ENCODE results near the gene PRICKLE1. TPM values are rescaled to one million over a fixed set of nuclear protein-coding genes. Genes with fewer than 3 reads are reported as not detected.

The PRICKLE1 gene
- total RNA-seq, 1 donor from 2014 or later: 53.5 TPM

- peak overlapping the region; percentile 94 for H3K27ac Mint-ChIP-seq
- DNase-seq (ENCODE audit: low spot score, unreplicated experiment): no peak
- no peaks in the 10 kb centered on the region for H3K9me3 Mint-ChIP-seq (ENCODE audit: low read depth)
- no peaks in the 10 kb centered on the region for H3K27me3 Mint-ChIP-seq
- H3K36me3 Mint-ChIP-seq (ENCODE audit: insufficient read depth): no peaks in the 10 kb centered on the region
- peak overlapping the region; percentile 88 for H3K4me3 Mint-ChIP-seq (ENCODE audit: low read depth)
- peaks cover 32% of the 10 kb centered on the region for H3K4me1 Mint-ChIP-seq (ENCODE audit: low read depth)
- TF ChIP-seq, protein P1, sequence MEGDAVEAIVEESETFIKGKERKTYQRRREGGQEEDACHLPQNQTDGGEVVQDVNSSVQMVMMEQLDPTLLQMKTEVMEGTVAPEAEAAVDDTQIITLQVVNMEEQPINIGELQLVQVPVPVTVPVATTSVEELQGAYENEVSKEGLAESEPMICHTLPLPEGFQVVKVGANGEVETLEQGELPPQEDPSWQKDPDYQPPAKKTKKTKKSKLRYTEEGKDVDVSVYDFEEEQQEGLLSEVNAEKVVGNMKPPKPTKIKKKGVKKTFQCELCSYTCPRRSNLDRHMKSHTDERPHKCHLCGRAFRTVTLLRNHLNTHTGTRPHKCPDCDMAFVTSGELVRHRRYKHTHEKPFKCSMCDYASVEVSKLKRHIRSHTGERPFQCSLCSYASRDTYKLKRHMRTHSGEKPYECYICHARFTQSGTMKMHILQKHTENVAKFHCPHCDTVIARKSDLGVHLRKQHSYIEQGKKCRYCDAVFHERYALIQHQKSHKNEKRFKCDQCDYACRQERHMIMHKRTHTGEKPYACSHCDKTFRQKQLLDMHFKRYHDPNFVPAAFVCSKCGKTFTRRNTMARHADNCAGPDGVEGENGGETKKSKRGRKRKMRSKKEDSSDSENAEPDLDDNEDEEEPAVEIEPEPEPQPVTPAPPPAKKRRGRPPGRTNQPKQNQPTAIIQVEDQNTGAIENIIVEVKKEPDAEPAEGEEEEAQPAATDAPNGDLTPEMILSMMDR (IDR thresholded peaks at IDR 0.05; ENCODE audit: unreplicated experiment): no peak
Observed at GRCh38 chr12:42590330-42590934, 886 bp upstream of the PRICKLE1 start.

GRCh38 chr12:42588524-42589464, 752 bp downstream of the PRICKLE1 start:
- H3K27me3 Mint-ChIP-seq: no peaks in the 10 kb centered on the region
- peaks cover 2% of the 10 kb centered on the region for H3K36me3 Mint-ChIP-seq (ENCODE audit: insufficient read depth)
- H3K4me3 Mint-ChIP-seq (ENCODE audit: low read depth): peak overlapping the region; percentile 82
- H3K27ac Mint-ChIP-seq: peak overlapping the region; percentile 94
- DNase-seq (ENCODE audit: low spot score, unreplicated experiment): peak; percentile 60
- H3K9me3 Mint-ChIP-seq (ENCODE audit: low read depth): no peaks in the 10 kb centered on the region
- peaks cover 32% of the 10 kb centered on the region for H3K4me1 Mint-ChIP-seq (ENCODE audit: low read depth)
- TF ChIP-seq, protein P1 (IDR thresholded peaks at IDR 0.05; ENCODE audit: unreplicated experiment): peak; percentile 60

- Mint-ChIP-seq H3K9me3 (ENCODE audit: low read depth) (no peaks in the 10 kb centered on the region), H3K36me3 (ENCODE audit: insufficient read depth) (peaks cover 2% of the 10 kb centered on the region), H3K4me1 (ENCODE audit: low read depth) (peaks cover 32% of the 10 kb centered on the region), H3K27ac (peak overlapping the region; percentile 85), H3K4me3 (ENCODE audit: low read depth) (peak overlapping the region; percentile 82), H3K27me3 (no peaks in the 10 kb centered on the region)
- DNase-seq (ENCODE audit: low spot score, unreplicated experiment): no peak
- TF ChIP-seq, protein P1 (IDR thresholded peaks at IDR 0.05; ENCODE audit: unreplicated experiment): no peak
Observed at GRCh38 chr12:42587601-42588523, 1.7 kb downstream of the PRICKLE1 start.

GRCh38 chr12:42586268-42586667, 3.3 kb downstream of the PRICKLE1 start:
- peak overlapping the region; percentile 75 for H3K27ac Mint-ChIP-seq
- H3K9me3 Mint-ChIP-seq (ENCODE audit: low read depth): no peaks in the 10 kb centered on the region
- peaks cover 41% of the 10 kb centered on the region for H3K4me1 Mint-ChIP-seq (ENCODE audit: low read depth)
- DNase-seq (ENCODE audit: low spot score, unreplicated experiment): no peak
- H3K4me3 Mint-ChIP-seq (ENCODE audit: low read depth): no peak overlapping the region
- no peaks in the 10 kb centered on the region for H3K27me3 Mint-ChIP-seq
- peaks cover 2% of the 10 kb centered on the region for H3K36me3 Mint-ChIP-seq (ENCODE audit: insufficient read depth)
- TF ChIP-seq, protein P1 (IDR thresholded peaks at IDR 0.05; ENCODE audit: unreplicated experiment): no peak

DNA sequence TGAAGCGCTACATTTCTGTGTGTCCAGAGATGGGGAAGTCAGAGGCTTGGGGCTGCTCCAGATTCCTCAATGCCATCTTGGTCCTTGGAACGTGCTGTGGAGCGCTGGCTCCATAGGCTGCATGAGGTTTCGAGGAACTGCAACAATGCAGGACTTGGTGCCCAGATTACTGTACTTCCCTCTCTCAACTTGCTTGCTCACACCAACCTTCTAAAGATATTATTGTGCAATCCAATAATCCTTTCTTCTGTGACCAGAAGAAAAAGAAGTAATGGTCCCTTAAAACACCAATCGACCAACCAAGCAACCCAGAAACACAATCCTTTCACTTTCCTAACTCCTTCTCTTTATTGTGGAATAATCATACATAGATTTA, 3.7 kb downstream of the PRICKLE1 start:
- H3K4me1 Mint-ChIP-seq (ENCODE audit: low read depth): peaks cover 41% of the 10 kb centered on the region
- no peaks in the 10 kb centered on the region for H3K9me3 Mint-ChIP-seq (ENCODE audit: low read depth)
- no peak for DNase-seq (ENCODE audit: low spot score, unreplicated experiment)
- TF ChIP-seq, protein P1 (IDR thresholded peaks at IDR 0.05; ENCODE audit: unreplicated experiment): no peak
- no peaks in the 10 kb centered on the region for H3K27me3 Mint-ChIP-seq
- H3K4me3 Mint-ChIP-seq (ENCODE audit: low read depth): no peak overlapping the region
- H3K36me3 Mint-ChIP-seq (ENCODE audit: insufficient read depth): peaks cover 2% of the 10 kb centered on the region
- peak overlapping the region; percentile 75 for H3K27ac Mint-ChIP-seq

Data from progenitor cell of endocrine pancreas (in vitro differentiated cells).